Kidney epithelial cell (primary cell): ENCODE measurements around the gene CCDC54. TPM values are rescaled to one million over a fixed set of nuclear protein-coding genes. Genes with fewer than 3 reads are reported as not detected.

Experiments used
- DNase-seq: peaks from one replicate; pipeline ENCODE4 v3.0.0-alpha.2; 2010; ENCODE audit warnings: low read depth
- H3K27me3 ChIP-seq: 2 replicates; pipeline ENCODE4 v1.6.0; 2011; ENCODE audit warnings: low read length; ENCODE audit not compliant: control insufficient read depth, insufficient read depth
- H3K36me3 ChIP-seq: 2 replicates; pipeline ENCODE4 v1.5.1; 2011; ENCODE audit warnings: low read length; ENCODE audit not compliant: control insufficient read depth, insufficient read depth
- H3K4me3 ChIP-seq: 2 replicates; pipeline ENCODE4 v1.5.1; 2011; ENCODE audit warnings: low read depth, mild to moderate bottlenecking, control low read depth, low read length
- total RNA-seq: library from RNA; depleted of rRNA; stranded (reverse); fragments of >200 nt; gene quantifications from 2 replicates; pipeline ENCODE4 v1.2.3, GENCODE V29; 2015
- TF ChIP-seq, protein P1 (sequence below): IDR thresholded peaks from 2 replicates; pipeline ENCODE4 v1.5.1; 2011; ENCODE audit warnings: mild to moderate bottlenecking, moderate library complexity, low read length, control low read depth, inconsistent platforms; ENCODE audit not compliant: insufficient read depth, poor library complexity, severe bottlenecking

Gene CCDC54
- total RNA-seq, 1 donor from 2014 or later = not detected

DNA sequence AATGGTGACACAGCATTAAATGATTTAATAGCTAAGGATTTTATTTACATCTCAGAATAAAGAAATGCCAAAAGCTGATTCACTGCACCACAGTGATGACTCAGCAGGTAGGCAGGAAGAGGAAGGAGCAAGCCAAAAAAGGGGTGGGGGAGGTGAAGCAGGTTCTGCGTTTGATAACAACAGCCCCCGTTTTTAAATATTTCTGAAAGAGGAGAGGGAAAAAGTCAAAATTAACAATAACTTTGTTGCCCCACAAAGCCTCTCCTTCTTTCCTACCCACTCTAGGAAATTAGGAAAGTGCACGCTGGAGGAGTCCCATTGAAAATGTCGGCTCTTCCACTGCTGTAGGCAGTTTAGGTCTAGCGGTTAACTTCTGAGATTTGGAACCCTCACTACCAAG is 9.9 kb upstream of the CCDC54 start:
- DNase-seq = peak; percentile 32
- H3K36me3 ChIP-seq = no peaks in the 10 kb centered on the region
- H3K27me3 ChIP-seq = no peaks in the 10 kb centered on the region
- TF ChIP-seq, protein P1, sequence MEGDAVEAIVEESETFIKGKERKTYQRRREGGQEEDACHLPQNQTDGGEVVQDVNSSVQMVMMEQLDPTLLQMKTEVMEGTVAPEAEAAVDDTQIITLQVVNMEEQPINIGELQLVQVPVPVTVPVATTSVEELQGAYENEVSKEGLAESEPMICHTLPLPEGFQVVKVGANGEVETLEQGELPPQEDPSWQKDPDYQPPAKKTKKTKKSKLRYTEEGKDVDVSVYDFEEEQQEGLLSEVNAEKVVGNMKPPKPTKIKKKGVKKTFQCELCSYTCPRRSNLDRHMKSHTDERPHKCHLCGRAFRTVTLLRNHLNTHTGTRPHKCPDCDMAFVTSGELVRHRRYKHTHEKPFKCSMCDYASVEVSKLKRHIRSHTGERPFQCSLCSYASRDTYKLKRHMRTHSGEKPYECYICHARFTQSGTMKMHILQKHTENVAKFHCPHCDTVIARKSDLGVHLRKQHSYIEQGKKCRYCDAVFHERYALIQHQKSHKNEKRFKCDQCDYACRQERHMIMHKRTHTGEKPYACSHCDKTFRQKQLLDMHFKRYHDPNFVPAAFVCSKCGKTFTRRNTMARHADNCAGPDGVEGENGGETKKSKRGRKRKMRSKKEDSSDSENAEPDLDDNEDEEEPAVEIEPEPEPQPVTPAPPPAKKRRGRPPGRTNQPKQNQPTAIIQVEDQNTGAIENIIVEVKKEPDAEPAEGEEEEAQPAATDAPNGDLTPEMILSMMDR = no peak
- no peak overlapping the region for H3K4me3 ChIP-seq

DNA sequence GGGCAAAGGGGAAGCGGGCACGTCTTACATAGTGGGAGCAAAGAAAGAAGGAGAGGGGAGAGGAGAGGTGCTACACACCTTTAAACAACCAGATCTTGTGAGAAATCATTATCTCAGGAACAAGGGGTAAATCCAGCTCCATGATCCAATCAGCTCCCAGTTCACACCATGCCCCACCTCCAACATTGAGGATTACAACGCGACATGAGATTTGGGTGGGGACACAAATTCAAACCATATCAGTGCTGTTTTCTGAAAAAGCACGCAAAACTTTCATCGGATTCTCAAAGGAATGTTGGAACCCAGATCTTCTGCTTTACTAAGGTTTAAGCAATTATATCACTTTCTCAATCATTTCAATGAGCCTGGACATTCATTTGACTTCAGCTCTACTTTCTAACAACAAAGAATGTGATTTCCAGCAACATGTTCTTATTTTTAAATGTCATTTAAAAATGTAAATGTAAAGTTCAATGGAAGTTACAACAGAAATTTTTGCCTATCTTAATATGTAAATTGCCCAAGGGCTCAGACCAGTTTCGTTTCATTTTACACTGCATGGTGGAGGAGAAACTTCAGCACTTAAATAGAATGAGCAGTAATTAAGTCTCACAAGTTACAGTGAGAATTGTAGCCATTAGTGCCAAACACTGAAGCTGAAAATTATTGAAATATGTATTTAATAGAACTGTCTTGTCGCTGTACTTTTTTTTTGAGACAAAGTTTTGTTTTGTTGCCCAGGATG is 8.4 kb upstream of the CCDC54 start:
- TF ChIP-seq, protein P1 = no peak
- no peak for DNase-seq
- Histone ChIP-seq H3K4me3 (no peak overlapping the region), H3K36me3 (no peaks in the 10 kb centered on the region), H3K27me3 (no peaks in the 10 kb centered on the region)

DNA sequence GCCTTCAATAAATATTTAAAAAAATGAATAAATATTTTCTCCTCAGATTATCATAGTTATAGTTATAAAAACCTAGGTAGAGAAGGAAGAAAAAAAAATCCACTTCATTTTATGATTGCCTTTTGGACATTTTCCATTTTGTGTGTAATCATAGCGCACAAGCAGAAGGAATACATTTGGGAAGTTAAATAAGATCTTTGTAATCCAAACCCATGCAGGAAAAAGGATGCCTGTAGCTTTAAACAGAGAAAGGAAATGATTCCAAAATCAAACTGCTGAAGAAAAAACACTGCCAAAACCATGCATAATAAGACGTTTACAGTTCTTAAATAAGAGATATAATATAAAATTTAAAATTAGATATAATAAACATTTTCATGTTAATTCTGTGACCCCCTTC is 7.4 kb upstream of the CCDC54 start:
- no peaks in the 10 kb centered on the region for H3K36me3 ChIP-seq
- TF ChIP-seq, protein P1 = no peak
- no peak overlapping the region for H3K4me3 ChIP-seq
- no peaks in the 10 kb centered on the region for H3K27me3 ChIP-seq
- DNase-seq = no peak

DNA sequence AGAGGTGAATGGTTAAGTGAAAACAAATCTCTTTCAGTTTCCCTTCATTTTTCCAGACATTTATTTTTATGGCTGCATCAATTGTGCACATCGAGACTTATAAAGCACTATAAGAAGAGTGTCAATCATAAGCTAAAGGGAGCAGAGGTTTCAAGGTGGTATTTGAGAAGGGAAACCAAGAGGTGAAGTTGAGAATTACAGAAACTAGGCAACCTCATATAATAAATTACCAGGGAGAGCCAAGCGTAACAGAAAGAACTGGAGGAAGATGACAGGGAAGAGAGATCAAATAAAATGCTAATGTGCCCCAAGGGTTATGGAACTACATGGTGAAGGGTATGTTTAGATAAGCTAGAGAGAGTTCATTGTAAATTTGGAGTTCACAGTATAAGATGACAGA is 6.3 kb upstream of the CCDC54 start:
- no peaks in the 10 kb centered on the region for H3K27me3 ChIP-seq
- H3K36me3 ChIP-seq = no peaks in the 10 kb centered on the region
- DNase-seq = no peak
- TF ChIP-seq, protein P1 = no peak
- no peak overlapping the region for H3K4me3 ChIP-seq

DNA sequence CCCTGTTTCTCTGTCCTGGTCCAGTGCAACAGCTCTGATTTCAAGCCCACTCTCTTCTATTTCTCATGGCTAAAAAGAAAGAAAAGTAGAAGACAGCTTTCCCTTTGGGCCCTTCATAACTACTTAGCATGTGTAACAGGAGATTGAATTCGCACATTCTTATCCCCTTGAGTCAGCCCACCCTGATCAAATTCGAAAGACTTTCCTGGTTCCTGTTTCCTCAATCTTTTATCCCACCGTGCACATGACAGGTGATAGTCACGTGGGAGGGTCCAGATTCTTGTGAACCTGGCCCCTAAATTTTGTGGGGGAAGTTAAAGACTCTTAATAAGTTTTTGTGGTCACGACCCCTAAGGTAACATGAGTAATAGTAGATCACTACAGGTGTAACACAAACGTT is 4.7 kb upstream of the CCDC54 start:
- DNase-seq = no peak
- Histone ChIP-seq H3K36me3 (no peaks in the 10 kb centered on the region), H3K4me3 (no peak overlapping the region), H3K27me3 (no peaks in the 10 kb centered on the region)
- TF ChIP-seq, protein P1 = no peak

DNA sequence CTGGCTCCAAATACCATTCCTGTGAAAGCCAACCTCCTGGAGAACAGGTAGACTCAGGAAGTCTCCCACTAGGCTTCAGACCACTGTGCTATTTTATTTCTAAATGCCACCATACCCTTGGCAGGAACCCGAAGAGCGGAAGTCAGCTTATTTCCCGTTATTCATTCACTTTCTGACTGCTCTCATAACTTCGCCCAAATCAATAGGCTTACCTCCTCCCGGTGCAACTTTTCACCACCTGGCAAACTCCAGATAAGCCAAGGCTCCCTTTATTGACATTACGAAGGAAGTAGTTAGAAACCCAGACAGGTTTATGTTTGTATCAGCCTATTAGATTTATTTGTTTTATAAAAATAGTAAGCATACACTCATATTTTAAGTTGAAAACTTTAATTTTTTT is 3.3 kb upstream of the CCDC54 start:
- Histone ChIP-seq H3K4me3 (no peak overlapping the region), H3K36me3 (no peaks in the 10 kb centered on the region), H3K27me3 (no peaks in the 10 kb centered on the region)
- no peak for DNase-seq
- TF ChIP-seq, protein P1 = no peak
